AG09319 (cell line): ENCODE measurements around the gene GPR78.

Experiments used
- DNase-seq: peaks from one replicate; pipeline ENCODE4 v3.0.0-alpha.2; 2010; ENCODE audit warnings: low read depth; ENCODE audit errors: extremely low read depth
- TF ChIP-seq, protein P1 (sequence below): IDR thresholded peaks from 2 replicates; pipeline ENCODE4 v1.5.1; 2011; ENCODE audit warnings: low read depth, mild to moderate bottlenecking, inconsistent platforms, low read length, moderate library complexity

The GPR78 gene

DNA sequence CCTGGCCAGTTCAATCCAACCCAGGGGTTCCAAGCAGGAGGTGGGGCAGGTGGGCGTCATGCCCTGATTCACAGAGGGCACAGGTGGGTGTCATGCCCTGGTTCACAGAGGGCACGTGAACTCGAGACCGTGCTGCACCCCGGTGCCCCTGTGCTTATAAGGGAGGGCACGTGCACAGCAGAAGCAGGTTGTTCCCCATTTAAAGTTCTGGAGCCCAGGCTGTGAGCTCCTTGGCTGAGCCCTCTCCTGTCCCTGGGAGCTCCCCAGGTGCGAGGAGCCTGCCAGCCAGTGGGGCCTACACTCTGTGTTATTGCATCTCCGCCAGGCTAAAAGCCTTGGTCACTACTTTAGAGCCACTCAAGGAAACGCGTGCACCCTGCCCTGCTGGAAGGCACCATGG is 9.1 kb downstream of the GPR78 start:
- no peak for DNase-seq
- TF ChIP-seq, protein P1, sequence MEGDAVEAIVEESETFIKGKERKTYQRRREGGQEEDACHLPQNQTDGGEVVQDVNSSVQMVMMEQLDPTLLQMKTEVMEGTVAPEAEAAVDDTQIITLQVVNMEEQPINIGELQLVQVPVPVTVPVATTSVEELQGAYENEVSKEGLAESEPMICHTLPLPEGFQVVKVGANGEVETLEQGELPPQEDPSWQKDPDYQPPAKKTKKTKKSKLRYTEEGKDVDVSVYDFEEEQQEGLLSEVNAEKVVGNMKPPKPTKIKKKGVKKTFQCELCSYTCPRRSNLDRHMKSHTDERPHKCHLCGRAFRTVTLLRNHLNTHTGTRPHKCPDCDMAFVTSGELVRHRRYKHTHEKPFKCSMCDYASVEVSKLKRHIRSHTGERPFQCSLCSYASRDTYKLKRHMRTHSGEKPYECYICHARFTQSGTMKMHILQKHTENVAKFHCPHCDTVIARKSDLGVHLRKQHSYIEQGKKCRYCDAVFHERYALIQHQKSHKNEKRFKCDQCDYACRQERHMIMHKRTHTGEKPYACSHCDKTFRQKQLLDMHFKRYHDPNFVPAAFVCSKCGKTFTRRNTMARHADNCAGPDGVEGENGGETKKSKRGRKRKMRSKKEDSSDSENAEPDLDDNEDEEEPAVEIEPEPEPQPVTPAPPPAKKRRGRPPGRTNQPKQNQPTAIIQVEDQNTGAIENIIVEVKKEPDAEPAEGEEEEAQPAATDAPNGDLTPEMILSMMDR, result no peak

DNA sequence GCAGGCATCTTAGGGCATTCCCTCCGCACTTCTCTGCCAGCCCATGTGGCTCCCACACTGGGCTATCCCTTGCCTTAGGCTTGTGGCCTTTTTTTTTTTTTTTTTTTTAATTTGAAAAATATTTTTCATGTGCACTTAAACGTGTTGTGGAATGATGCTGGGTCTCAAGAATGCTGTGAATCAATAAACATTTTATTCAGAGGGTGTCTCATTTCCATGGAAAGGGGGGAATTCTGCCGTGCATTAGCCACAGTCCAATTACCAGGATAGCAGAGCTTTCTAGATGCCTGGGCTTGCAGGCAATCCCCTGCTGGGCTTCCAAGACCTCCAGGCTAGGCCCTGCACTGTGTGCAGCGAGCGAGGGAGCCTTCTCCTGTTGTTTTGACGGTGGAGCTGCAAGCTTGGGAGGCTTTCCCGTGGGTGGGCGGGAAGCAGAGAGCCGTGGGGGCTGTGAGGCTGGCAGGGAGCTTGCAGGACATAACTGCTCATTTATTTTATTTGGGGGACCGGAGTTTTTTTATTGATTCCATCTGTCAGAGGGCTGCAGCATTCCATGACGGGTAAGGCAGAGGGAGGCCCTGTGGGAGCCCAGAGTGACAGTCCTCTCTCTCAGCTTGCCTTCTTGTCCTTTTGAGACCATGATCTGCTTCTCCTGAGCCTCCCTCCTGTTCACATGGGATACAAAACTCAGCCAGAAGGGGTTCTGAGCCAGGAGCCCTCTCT is 9.8 kb downstream of the GPR78 start:
- peak; percentile 30 for DNase-seq

DNA sequence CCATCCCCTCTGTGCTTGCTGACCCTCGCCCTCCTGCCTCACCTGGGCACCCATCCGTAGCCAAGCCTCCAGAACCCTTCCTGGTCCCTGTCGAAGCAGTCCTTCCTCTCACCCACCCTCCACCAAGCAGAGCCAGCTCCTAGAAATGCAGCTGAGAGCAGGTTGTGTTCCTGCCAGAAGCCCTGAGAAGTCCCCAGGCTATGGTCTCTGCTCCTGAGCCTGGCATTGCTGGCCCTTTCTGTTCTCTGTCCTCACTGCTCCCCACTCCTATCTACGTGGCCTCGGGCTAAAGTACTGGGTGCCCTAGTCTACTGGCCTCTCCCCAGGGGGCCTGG is 10.3 kb downstream of the GPR78 start:
- DNase-seq, result no peak
- TF ChIP-seq, protein P1, result no peak

More for the DNA sequence above, 9.8 kb downstream of the GPR78 start:
- TF ChIP-seq, protein P1, result no peak

DNA sequence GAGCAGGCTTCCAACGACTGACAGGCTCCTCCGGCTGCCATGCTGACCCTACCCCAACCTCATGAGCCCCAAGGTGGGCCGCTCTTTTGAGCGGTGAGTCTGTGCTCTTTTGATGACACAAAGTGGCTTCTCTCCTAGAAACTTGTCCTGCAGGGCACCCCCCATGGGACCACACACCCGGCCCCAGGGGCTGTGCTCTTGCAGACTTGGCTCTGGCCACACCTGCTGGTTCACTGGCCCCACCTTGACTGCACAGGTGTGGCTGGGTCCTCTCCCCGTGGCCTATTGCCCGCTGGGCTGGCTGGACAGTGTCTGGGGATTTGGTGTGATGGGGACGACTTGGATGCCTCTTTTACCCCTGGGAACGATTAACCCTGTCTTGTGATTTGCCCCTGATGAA is 10.9 kb downstream of the GPR78 start:
- no peak for DNase-seq
- TF ChIP-seq, protein P1, result no peak

DNA sequence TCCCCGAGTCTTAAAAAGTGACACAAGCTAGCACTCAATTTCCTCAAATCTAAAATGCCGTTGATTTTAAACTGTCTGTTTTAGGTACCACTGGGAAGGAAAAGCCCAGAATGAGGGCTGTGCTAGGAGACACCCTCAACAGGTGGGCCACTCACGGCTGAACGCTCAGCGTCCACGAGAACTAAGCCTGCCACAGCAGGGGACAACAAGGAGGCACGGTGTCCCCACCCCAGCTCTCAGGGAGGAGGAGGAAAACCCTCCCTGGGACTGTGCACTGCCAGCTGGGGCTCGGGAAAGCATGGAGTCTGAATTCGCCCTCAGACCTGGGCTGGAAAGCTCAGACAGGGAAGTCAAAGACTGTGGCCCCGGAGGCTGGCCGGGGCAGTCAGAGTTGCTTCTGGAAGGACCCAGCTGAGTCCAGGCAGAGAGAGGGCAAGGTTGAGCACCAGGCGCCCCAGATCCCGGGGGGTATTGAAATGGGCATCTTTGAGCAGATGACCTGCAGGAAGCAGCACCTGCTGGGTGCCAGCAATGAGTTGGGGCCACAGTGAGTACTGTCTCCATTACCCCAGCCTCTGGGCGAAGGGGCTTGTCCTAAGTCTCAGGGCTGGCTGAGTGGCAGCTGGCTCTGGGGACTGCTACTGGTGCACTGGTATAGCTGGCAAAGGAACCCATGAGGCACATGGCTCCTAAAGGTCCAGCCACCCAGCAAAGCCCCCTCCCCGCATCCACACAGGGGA is 11.6 kb downstream of the GPR78 start:
- TF ChIP-seq, protein P1, result no peak
- no peak for DNase-seq

DNA sequence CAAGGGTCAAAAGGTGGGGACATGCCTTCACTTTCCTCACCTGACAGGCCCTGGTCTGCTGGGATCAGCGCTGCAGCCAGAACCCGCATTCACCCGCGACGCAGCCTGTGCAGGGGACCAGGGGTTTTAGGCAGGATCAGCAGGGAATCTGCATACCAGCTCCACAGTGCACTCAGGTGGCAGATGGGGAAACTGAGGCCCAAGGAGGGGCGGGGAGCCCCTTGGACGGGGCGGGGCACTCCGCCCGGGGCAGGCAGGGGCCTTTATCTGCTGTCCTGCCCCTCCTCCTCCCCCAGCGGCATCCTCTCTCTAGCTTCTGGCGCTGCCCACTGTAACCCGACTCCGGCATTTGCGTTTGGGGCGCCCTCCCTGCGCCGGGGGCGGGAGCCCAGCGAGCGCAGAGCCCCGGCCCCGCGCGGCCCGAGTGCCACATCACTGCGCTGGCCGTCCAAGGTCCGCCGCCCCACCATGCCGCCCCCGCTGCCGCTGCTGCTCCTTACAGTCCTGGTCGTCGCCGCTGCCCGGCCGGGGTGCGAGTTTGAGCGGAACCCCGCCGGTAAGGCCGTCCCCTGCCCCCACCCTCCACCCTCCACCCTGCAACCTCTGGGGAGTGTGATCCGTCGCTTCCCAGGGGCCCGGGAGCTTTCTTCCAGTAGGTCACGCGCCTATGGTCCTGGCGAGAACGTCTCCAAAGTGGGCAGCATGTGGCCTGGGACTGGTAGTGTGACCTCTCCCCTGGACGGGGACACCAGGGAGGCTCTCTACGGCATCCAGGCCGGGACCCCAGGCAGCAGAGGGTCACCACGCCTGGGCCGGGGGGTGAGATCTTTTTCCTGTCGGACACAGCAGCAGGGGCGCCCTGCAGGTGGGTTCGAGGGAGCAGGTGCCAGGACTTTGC is 12.4 kb downstream of the GPR78 start, which contains the start of gene CPZ:
CPZ (plus strand) TSS at position 400 of the 898 bp plus-strand sequence; CDS start at position 469, 69 bp downstream.
- TF ChIP-seq, protein P1, result no peak
- no peak for DNase-seq
